Neural progenitor cell (in vitro differentiated cells): ENCODE results near the gene VIL1. TPM values are rescaled to one million over a fixed set of nuclear protein-coding genes. Genes with fewer than 3 reads are reported as not detected.
A peak's percentile ranks its signal among the peaks of the same experiment; 100 is the strongest.

Source experiments
- DNase-seq: peaks from one replicate; pipeline ENCODE4 v3.0.0-alpha.2; 2016; ENCODE audit warnings: low spot score
- H2AFZ ChIP-seq: fragments of 200-600 bp; sonication (generic); replicated peaks from 2 replicates; pipeline ENCODE4 v1.6.1; 2016; ENCODE audit warnings: antibody characterized with exemption
- H3F3A ChIP-seq: fragments of 200-600 bp; sonication (generic); 2 replicates; pipeline ENCODE4 v1.6.1; 2016; ENCODE audit warnings: antibody characterized with exemption, low read depth
- H3K27ac ChIP-seq: fragments of 200-600 bp; sonication (generic); 2 replicates; pipeline ENCODE4 v1.5.1; 2016; ENCODE audit warnings: mild to moderate bottlenecking
- H3K27me3 ChIP-seq: fragments of 200-600 bp; sonication (generic); 2 replicates; pipeline ENCODE4 v1.6.1; 2016; ENCODE audit warnings: mild to moderate bottlenecking, moderate library complexity
- H3K36me3 ChIP-seq: fragments of 200-600 bp; sonication (generic); 2 replicates; pipeline ENCODE4 v1.5.1; 2016
- H3K4me1 ChIP-seq: fragments of 200-600 bp; sonication (generic); 2 replicates; pipeline ENCODE4 v1.6.1; 2016; ENCODE audit warnings: mixed run types
- H3K4me2 ChIP-seq: fragments of 200-600 bp; sonication (generic); 2 replicates; pipeline ENCODE4 v1.6.1; 2016
- H3K4me3 ChIP-seq: fragments of 200-600 bp; sonication (generic); 2 replicates; pipeline ENCODE4 v1.5.1; 2016
- H3K79me2 ChIP-seq: fragments of 200-600 bp; sonication (generic); 2 replicates; pipeline ENCODE4 v1.6.1; 2016; ENCODE audit warnings: low read depth
- H3K9ac ChIP-seq: fragments of 200-600 bp; sonication (generic); 2 replicates; pipeline ENCODE4 v1.6.1; 2016
- H3K9me3 ChIP-seq: fragments of 200-600 bp; sonication (generic); 2 replicates; pipeline ENCODE4 v1.5.1; 2016; ENCODE audit warnings: low read depth
- H4K20me1 ChIP-seq: fragments of 200-600 bp; sonication (generic); 2 replicates; pipeline ENCODE4 v1.6.1; 2016; ENCODE audit warnings: low read depth
- H3K27ac Mint-ChIP-seq: 3 replicates; pipeline ENCODE4 v1.8.0; 2021; ENCODE audit warnings: mixed read lengths
- H3K27me3 Mint-ChIP-seq: 2 replicates; pipeline ENCODE4 v1.8.0; 2022; ENCODE audit warnings: low read depth, mild to moderate bottlenecking, inconsistent platforms, moderate library complexity, mixed read lengths; ENCODE audit not compliant: insufficient read depth
- H3K36me3 Mint-ChIP-seq: 3 replicates; pipeline ENCODE4 v1.8.0; 2021; ENCODE audit warnings: mixed read lengths
- H3K4me1 Mint-ChIP-seq: 3 replicates; pipeline ENCODE4 v1.8.0; 2021; ENCODE audit warnings: mixed read lengths
- H3K4me3 Mint-ChIP-seq: 3 replicates; pipeline ENCODE4 v1.8.0; 2021; ENCODE audit warnings: mild to moderate bottlenecking, moderate library complexity, mixed read lengths
- H3K9me3 Mint-ChIP-seq: 3 replicates; pipeline ENCODE4 v1.8.0; 2020; ENCODE audit warnings: mixed read lengths
- CTCF ChIP-seq: fragments of 200-600 bp; sonication (generic); IDR thresholded peaks from 2 replicates; pipeline ENCODE4 v1.5.1; 2017; ENCODE audit warnings: antibody characterized with exemption, mild to moderate bottlenecking
- EZH2 ChIP-seq: fragments of 200-600 bp; sonication (generic); IDR thresholded peaks from 2 replicates; pipeline ENCODE4 v1.6.1; 2017; ENCODE audit warnings: antibody characterized with exemption, mild to moderate bottlenecking, moderate library complexity
- EZH2phosphoT487 ChIP-seq: fragments of 200-600 bp; sonication (generic); IDR thresholded peaks from 2 replicates; pipeline ENCODE4 v1.6.1; 2017; ENCODE audit warnings: antibody characterized with exemption
- total RNA-seq: library from RNA; depleted of rRNA; stranded (reverse); fragments of >200 nt; gene quantifications from 2 replicates; pipeline ENCODE4 v1.2.3, GENCODE V29; 2015; ENCODE audit warnings: low replicate concordance

The VIL1 gene
- total RNA-seq, 1 donor from 2014 or later, result not detected

DNA sequence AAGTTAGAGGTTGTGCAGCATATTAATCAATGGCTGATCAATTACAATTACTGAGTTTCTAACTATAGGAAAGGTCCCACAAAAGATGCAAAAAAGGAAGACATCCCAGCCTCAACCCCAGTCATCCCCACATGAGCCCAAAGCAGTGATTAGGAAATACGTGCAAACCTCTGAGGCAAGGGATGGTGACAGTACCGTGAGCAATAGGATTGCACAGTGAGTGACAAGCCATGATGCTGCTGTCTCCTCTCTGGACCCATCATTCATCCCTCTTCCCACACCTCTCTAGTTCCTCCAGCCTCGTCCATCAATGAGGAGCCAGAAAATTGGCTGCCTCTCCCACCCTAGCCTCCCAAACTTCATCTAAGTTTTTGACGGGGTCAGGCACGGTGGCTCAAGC, 40.9 kb upstream of the VIL1 start:
- Mint-ChIP-seq H3K36me3 (no peaks in the 10 kb centered on the region), H3K9me3 (no peaks in the 10 kb centered on the region), H3K27me3 (peaks cover 6% of the 10 kb centered on the region), H3K4me1 (no peaks in the 10 kb centered on the region), H3K4me3 (no peak overlapping the region), H3K27ac (no peak overlapping the region)
- Histone ChIP-seq H3K4me2 (no peak overlapping the region), H3K27me3 (no peaks in the 10 kb centered on the region), H3K4me1 (no peaks in the 10 kb centered on the region), H4K20me1 (no peaks in the 10 kb centered on the region), H2AFZ (no peak overlapping the region), H3F3A (no peaks in the 10 kb centered on the region), H3K9ac (no peak overlapping the region), H3K9me3 (no peaks in the 10 kb centered on the region), H3K4me3 (no peak overlapping the region), H3K36me3 (no peaks in the 10 kb centered on the region), H3K79me2 (no peaks in the 10 kb centered on the region), H3K27ac (no peak overlapping the region)
- TF ChIP-seq EZH2 (no peak), EZH2phosphoT487 (no peak), CTCF (no peak)
- no peak for DNase-seq

DNA sequence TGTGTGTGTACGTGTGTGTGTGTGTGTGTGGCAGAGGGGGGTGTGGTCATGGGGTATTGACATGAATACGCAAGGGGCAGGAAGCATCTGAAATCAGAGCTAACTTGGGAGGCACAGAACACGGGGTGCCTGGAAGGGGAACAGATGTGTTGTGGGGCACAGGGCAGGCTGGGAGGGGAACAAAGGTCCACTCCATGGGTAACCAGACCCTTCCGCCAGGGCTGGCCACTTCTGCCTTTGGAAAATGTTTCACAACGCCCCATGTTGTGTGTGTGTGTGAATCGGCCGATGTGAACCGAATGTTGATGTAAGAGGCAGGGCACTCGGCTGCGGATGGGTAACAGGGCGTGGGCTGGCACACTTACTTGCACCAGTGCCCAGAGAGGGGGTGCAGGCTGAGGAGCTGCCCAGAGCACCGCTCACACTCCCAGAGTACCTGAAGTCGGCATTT, 37.0 kb upstream of the VIL1 start, which contains the start of gene SLC11A1:
Gene SLC11A1 (plus strand): TSS at position 358 of the 451 bp plus-strand sequence. CDS start 96 bp downstream, outside the sequence.
- TF ChIP-seq EZH2 (no peak), CTCF (no peak), EZH2phosphoT487 (no peak)
- no peaks in the 10 kb centered on the region for H3K36me3 ChIP-seq
- no peak within 1 kb of the TSS for H3K4me2 ChIP-seq
- H3K27ac ChIP-seq, result no peak within 1 kb of the TSS
- DNase-seq, result no peak
- H3K9me3 ChIP-seq, result no peaks in the 10 kb centered on the region
- H3K4me3 ChIP-seq, result no peak within 1 kb of the TSS
- H3K27ac Mint-ChIP-seq, result peak within 1 kb of the TSS; percentile 57
- no peaks in the 10 kb centered on the region for H4K20me1 ChIP-seq
- H3K27me3 ChIP-seq, result peaks cover 8% of the 10 kb centered on the region
- peaks cover 11% of the 10 kb centered on the region for H3K27me3 Mint-ChIP-seq
- no peaks in the 10 kb centered on the region for H3K4me1 ChIP-seq
- no peak within 1 kb of the TSS for H2AFZ ChIP-seq
- H3K36me3 Mint-ChIP-seq, result no peaks in the 10 kb centered on the region
- H3K4me3 Mint-ChIP-seq, result no peak within 1 kb of the TSS
- no peaks in the 10 kb centered on the region for H3K9me3 Mint-ChIP-seq
- peaks cover 8% of the 10 kb centered on the region for H3F3A ChIP-seq
- no peaks in the 10 kb centered on the region for H3K79me2 ChIP-seq
- no peaks in the 10 kb centered on the region for H3K4me1 Mint-ChIP-seq
- no peak within 1 kb of the TSS for H3K9ac ChIP-seq

- Mint-ChIP-seq H3K9me3 (no peaks in the 10 kb centered on the region), H3K27me3 (peaks cover 12% of the 10 kb centered on the region), H3K36me3 (no peaks in the 10 kb centered on the region), H3K4me3 (no peak overlapping the region), H3K27ac (no peak overlapping the region), H3K4me1 (no peaks in the 10 kb centered on the region)
- Histone ChIP-seq H4K20me1 (no peaks in the 10 kb centered on the region), H3K9ac (no peak overlapping the region), H3F3A (peaks cover 16% of the 10 kb centered on the region), H3K27ac (no peak overlapping the region), H3K4me1 (no peaks in the 10 kb centered on the region), H3K79me2 (no peaks in the 10 kb centered on the region), H3K36me3 (no peaks in the 10 kb centered on the region), H3K27me3 (peaks cover 17% of the 10 kb centered on the region), H2AFZ (no peak overlapping the region), H3K4me3 (no peak overlapping the region), H3K9me3 (no peaks in the 10 kb centered on the region), H3K4me2 (no peak overlapping the region)
- DNase-seq, result no peak
- no peak for TF ChIP-seq EZH2phosphoT487
- TF ChIP-seq CTCF, result no peak
- no peak for TF ChIP-seq EZH2
These were observed 36.1 kb upstream of the VIL1 start for GRCh38 chr2:218382785-218383184.
